Stomach smooth muscle (tissue), 2 donors: ENCODE measurements around the gene SELENOK.

ENCODE experiments used
- H3K27ac ChIP-seq: one replicate; pipeline ENCODE4 v1.7.0; 2013; ENCODE audit warnings: mild to moderate bottlenecking, low read length, inconsistent platforms
- H3K27me3 ChIP-seq, 2 donors: one replicate each; pipeline ENCODE4 v1.7.0; 2013; ENCODE audit warnings: low read length in 2 of 2; ENCODE audit not compliant: insufficient read depth in 2 of 2, control insufficient read depth in 1 of 2
- H3K36me3 ChIP-seq, 2 donors: one replicate each; pipeline ENCODE4 v1.7.0; 2013; ENCODE audit warnings: low read length in 2 of 2; ENCODE audit not compliant: control insufficient read depth in 2 of 2, insufficient read depth in 2 of 2
- H3K4me1 ChIP-seq: one replicate; pipeline ENCODE4 v1.7.0; 2013; ENCODE audit warnings: low read length; ENCODE audit not compliant: control insufficient read depth, insufficient read depth
- H3K4me3 ChIP-seq, 2 donors: one replicate each; pipeline ENCODE4 v1.7.0; 2013; ENCODE audit warnings: low read length in 2 of 2
- H3K9ac ChIP-seq, 2 donors: one replicate each; pipeline ENCODE4 v1.7.0; 2013; ENCODE audit warnings: low read length in 2 of 2, mild to moderate bottlenecking in 1 of 2
- H3K9me3 ChIP-seq, 2 donors: one replicate each; pipeline ENCODE4 v1.7.0; 2013; ENCODE audit warnings: low read length in 2 of 2; ENCODE audit not compliant: control insufficient read depth in 2 of 2
- donor health status: healthy.
- donor health status: Pancreatic carcinoma.

Gene SELENOK

DNA sequence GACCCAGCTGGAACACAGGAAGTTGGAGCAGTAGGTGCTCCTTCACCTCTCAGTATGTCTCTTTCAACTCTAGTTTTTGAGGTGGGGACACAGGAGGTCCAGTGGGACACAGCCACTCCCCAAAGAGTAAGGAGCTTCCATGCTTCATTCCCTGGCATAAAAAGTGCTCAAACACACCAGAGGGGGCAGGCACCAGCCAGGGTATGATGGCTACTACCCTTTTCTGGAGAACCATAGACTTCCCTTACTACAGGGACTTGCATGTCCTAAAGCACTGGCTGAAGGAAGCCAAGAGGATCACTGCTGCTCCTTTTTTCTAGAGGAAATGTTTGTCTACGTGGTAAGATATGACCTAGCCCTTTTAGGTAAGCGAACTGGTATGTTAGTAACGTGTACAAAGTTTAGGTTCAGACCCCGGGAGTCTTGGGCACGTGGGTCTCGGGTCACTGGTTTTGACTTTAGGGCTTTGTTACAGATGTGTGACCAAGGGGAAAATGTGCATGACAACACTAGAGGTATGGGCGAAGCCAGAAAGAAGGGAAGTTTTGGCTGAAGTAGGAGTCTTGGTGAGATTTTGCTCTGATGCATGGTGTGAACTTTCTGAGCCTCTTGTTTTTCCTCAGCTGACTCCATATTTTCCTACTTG is 33.4 kb downstream of the SELENOK start:
- Histone ChIP-seq H3K27me3 (no peaks in the 10 kb centered on the region), H3K36me3 (peaks cover 11 to 18% of the 10 kb centered on the region in 2 donors), H3K9me3 (no peaks in the 10 kb centered on the region), H3K9ac (no peak overlapping the region), H3K27ac (no peak overlapping the region), H3K4me1 (no peaks in the 10 kb centered on the region), H3K4me3 (no peak overlapping the region)

DNA sequence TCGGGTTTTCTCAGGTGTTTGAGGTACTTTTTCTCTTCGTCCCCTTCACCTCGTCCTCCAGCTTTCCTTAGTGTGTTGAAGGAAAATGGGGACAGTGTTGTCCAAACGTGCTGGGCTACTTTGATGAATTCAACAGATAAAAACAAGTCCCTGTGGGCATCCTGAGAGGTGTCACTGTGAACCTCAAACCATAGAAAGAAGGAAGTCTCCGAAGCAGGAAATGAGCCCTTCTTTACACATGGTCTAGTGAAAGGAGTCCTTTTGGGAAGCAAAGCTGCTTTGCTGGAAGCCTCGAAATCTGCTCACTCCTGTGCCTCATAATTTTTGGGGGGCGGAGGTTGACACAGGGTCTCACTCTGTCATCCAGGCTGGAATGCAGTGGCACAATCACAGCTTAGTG is 34.7 kb downstream of the SELENOK start:
- Histone ChIP-seq H3K9ac (no peak overlapping the region), H3K4me1 (no peaks in the 10 kb centered on the region)

DNA sequence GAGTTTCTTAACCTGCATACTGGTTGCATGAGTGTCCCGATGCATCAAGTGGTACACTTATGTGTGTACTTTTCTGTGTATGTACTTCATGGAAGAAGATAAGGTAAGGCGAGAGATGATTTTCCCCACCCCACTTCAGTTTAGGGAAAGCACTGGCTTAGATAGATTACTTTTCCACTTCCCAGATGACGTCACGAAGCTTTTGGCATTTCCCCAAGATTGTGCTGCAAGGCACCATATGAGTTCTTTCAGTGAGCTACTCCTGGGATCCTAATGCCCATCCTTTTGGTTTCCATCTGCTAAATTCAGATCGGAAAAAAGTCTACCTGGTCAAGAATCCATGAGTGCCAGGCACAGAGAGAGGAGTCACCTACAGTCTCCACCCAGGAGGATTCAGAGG is 40.8 kb downstream of the SELENOK start:
- Histone ChIP-seq H3K36me3 (no peaks in the 10 kb centered on the region), H3K9me3 (no peaks in the 10 kb centered on the region), H3K4me1 (peaks cover 11% of the 10 kb centered on the region), H3K27me3 (peaks cover 0 to 13% of the 10 kb centered on the region in 2 donors), H3K9ac (no peak overlapping the region), H3K27ac (no peak overlapping the region), H3K4me3 (no peak overlapping the region)

More for the DNA sequence above, 34.7 kb downstream of the SELENOK start:
- Histone ChIP-seq H3K4me3 (no peak overlapping the region), H3K27ac (no peak overlapping the region), H3K36me3 (peaks cover 5 to 9% of the 10 kb centered on the region in 2 donors), H3K9me3 (no peaks in the 10 kb centered on the region), H3K27me3 (no peaks in the 10 kb centered on the region)

DNA sequence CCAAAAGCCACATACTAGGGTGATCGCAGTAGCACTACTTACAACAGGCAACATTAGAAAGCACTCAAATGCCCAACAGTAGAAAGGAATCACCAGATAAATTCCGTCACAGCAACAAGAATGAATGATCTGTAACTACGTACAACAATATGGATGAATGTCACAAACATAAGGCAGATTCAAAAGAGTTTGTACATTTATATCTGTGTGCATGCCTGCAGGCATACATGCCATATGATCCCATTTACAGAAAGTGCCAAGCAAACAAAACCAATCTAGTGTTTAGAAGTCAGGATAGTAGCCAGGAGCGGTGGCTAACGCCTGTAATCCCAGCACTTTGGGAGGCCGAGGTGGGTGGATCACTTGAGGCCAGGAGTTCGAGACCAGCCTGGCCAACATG is 41.7 kb downstream of the SELENOK start:
- peaks cover 11% of the 10 kb centered on the region for H3K4me1 ChIP-seq
- peaks cover 0 to 13% of the 10 kb centered on the region in 2 donors for H3K27me3 ChIP-seq
- no peak overlapping the region for H3K9ac ChIP-seq
- H3K9me3 ChIP-seq: no peaks in the 10 kb centered on the region
- H3K4me3 ChIP-seq: no peak overlapping the region
- no peak overlapping the region for H3K27ac ChIP-seq
- H3K36me3 ChIP-seq: no peaks in the 10 kb centered on the region

DNA sequence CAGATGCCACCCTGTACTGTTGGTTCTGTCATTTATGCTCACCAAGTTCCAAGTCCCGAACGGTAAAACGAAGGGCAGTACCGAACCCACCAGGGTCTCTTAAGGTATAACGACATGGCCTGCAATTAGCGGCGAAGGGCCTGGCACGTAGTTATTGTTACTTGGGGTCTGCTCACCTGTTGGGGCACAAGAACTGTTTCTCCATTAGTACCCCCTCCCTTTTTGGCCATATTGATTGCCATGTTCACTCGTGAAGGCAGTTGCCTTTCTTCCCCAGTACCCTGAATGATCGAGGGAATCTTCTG is 44.9 kb downstream of the SELENOK start:
- H3K36me3 ChIP-seq: no peaks in the 10 kb centered on the region
- no peak overlapping the region for H3K9ac ChIP-seq
- no peak overlapping the region for H3K27ac ChIP-seq
- no peaks in the 10 kb centered on the region for H3K9me3 ChIP-seq
- peaks cover 11% of the 10 kb centered on the region for H3K4me1 ChIP-seq
- H3K4me3 ChIP-seq: peak overlapping the region; percentile 67 to 81
- H3K27me3 ChIP-seq: peaks cover 0 to 13% of the 10 kb centered on the region in 2 donors

DNA sequence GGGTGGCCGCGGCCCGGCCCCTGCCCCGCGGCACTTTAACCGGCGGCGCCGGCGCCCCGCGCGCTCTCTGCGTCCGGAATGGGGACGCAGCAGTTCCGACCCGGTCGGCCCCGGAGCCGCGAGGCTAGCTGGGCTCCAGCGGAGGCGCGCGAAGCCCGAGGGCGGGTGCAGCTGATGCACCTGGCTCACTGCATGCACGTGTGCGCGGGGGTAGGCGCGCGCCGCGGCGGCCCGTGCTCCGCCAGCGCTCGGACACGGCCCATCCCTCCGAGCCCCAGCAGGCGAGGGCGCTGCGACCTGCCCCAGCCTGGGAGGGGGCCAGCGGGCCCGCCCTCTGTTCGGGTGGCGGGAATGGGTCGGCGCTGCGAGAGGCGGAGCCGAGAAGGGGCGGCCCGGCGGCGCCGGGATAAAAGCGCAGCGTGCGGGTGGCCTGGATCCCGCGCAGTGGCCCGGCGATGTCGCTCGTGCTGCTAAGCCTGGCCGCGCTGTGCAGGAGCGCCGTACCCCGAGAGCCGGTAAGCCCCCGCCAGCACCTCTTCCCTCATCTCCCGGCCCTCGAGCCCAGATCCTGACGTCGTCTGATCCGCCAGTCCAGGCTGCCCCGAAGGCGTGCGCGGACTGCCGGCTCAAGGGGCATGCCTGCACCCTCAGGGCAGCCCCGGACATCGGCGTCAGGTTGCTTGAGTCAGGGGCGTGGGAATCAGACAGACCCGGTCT is 45.4 kb downstream of the SELENOK start, which contains the start of the genes CHDH and IL17RB:
Gene CHDH (minus strand): TSS at position 286 of the 717 bp plus-strand sequence. CDS start 22,411 bp downstream, outside the sequence.
Gene IL17RB (plus strand): TSS at position 435 of the 717 bp plus-strand sequence. CDS start 21 bp downstream, at position 456.
- H3K4me3 ChIP-seq: peak within 1 kb of the TSS; percentile 67 to 81
- peaks cover 11% of the 10 kb centered on the region for H3K4me1 ChIP-seq
- no peak within 1 kb of the TSS for H3K27ac ChIP-seq

DNA sequence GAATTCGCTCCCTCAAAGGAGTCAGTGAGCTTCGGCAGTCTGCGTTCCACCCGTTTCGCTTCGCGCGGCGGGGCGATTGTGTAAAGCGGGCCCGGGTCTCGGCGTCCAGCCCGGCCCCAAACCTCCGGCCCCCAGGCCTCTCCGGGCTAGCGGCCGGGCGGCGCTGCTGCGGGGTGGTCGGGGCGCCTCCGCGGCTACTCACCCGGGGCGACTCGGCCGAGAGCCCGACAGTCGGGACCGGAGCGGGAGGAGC is 45.9 kb downstream of the SELENOK start:
- Histone ChIP-seq H3K9me3 (no peaks in the 10 kb centered on the region), H3K27me3 (peaks cover 0 to 13% of the 10 kb centered on the region in 2 donors), H3K27ac (no peak overlapping the region), H3K9ac (peak overlapping the region; percentile 44 to 71), H3K4me3 (peak overlapping the region; percentile 67 to 81), H3K4me1 (peaks cover 6% of the 10 kb centered on the region), H3K36me3 (no peaks in the 10 kb centered on the region)

More for the DNA sequence above, 45.4 kb downstream of the SELENOK start, which contains the start of the genes CHDH and IL17RB:
- H3K27me3 ChIP-seq: peaks cover 0 to 13% of the 10 kb centered on the region in 2 donors
- no peaks in the 10 kb centered on the region for H3K36me3 ChIP-seq
- H3K9me3 ChIP-seq: no peaks in the 10 kb centered on the region
- H3K9ac ChIP-seq: peak within 1 kb of the TSS; percentile 44 to 71

DNA sequence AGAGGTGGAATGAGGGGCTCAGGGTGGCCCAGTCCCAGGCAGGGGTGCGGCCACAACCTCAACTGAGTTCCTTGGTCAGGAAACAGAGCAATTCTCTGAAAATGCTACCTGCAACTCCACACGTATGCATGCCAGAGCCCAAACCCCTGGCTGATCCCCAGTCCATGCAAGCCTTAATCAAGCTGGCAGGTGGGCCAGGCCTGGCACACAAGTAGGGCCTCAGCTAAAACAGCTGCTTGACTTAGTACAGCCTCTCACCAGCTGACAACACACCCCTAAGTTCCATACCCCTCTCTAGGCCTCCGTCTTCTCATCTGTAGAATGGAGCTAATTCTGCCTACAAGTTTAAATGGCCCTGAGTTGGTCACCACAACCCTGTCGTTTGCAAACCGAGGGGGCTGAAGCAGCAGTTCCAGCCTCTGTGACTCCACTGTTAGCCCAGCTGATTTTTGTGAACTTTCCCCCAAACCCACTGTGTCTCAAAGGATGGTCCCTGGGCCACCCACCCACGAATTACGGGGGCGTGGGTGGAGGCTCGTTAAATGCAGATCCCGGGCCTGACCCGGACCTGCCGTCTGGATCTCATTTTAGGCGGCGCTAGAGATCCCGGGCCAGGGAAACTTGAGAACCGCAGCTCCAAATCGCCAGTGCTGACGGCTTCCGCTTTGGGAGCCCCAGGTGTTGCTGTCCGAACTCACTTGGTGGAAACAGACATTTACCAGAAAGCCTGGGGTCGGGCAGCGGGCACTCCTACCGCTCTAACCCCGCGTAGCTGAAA is 46.4 kb downstream of the SELENOK start:
- H3K9me3 ChIP-seq: no peaks in the 10 kb centered on the region
- H3K36me3 ChIP-seq: no peaks in the 10 kb centered on the region
- H3K4me3 ChIP-seq: peak overlapping the region; percentile 67 to 81
- H3K9ac ChIP-seq: peak overlapping the region; percentile 44 to 71
- peaks cover 0 to 13% of the 10 kb centered on the region in 2 donors for H3K27me3 ChIP-seq
- no peak overlapping the region for H3K27ac ChIP-seq
- H3K4me1 ChIP-seq: peaks cover 5% of the 10 kb centered on the region

DNA sequence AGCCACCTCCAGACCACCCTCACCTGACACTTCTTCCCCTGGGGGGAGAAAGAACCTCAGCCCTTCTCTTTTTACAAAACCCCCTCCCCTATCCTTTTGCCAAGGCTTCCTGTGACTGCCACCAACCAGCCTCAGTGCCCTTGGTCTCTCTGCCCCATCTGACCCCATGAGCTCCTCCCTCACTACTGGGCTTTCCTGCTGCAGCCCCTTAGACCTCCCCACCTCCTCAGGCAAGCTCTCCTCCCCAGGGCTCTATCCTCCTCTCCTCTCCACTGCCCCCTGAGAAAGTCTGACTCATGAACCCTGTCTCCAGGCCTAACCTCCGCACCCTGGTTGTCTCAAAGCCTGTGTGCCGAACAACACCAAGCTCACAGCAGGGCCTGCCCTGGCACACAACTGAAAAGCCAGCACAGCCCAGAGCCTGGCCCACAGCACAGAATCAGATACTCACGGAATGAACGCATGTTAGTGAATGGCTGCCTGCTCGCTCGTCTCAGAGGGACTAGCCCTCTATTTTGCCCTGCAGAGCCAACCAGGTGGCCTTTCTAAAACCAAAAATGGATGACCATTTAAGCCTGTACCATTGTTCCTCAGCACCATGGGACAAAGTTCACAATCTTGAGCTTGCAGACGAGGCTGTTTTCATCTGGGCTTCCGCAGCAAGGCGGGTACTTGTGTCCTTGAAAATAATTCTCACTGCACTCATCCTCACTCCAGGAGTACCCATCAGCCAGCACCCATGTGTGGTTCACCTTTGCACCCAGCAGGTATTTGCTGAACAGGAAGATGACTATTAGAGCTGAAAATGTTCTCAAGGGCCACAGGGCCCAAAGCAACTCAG is 47.2 kb downstream of the SELENOK start:
- Histone ChIP-seq H3K36me3 (no peaks in the 10 kb centered on the region), H3K9ac (no peak overlapping the region), H3K27ac (no peak overlapping the region), H3K9me3 (no peaks in the 10 kb centered on the region), H3K27me3 (peaks cover 0 to 13% of the 10 kb centered on the region in 2 donors), H3K4me1 (peaks cover 5% of the 10 kb centered on the region), H3K4me3 (no peak overlapping the region)
